GM10266 (cell line): ENCODE measurements around the gene CHCHD4.

Experiments
- DNase-seq: peaks from one replicate; pipeline ENCODE4 v3.0.0; 2012; ENCODE audit errors: extremely low spot score
- TF ChIP-seq, protein P1 (sequence below): IDR thresholded peaks from 2 replicates; pipeline ENCODE4 v1.5.1; 2012; ENCODE audit warnings: mild to moderate bottlenecking, low read depth; ENCODE audit not compliant: control insufficient read depth, insufficient read depth; ENCODE audit errors: missing control alignments

Gene CHCHD4

DNA sequence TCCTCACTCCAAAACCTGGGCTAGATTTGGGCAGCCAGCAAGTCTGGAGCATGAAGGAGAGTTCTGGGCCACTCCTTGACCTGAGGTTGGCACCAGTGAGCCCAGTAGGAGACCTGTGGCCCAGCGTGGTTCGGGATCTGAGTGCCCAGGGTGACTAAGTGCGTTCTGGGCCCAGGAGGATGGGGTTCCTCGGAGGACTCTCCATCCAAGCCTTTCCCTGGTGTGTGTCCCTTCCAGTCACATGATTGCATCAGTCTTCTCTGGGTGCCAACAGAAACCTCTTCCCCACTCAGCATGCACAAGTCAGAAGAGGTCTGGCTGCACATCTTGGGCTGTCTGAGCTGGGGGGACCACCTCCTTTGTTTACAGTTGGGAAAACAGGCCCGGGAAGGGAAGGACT, 15.1 kb upstream of the CHCHD4 start:
- TF ChIP-seq, protein P1, sequence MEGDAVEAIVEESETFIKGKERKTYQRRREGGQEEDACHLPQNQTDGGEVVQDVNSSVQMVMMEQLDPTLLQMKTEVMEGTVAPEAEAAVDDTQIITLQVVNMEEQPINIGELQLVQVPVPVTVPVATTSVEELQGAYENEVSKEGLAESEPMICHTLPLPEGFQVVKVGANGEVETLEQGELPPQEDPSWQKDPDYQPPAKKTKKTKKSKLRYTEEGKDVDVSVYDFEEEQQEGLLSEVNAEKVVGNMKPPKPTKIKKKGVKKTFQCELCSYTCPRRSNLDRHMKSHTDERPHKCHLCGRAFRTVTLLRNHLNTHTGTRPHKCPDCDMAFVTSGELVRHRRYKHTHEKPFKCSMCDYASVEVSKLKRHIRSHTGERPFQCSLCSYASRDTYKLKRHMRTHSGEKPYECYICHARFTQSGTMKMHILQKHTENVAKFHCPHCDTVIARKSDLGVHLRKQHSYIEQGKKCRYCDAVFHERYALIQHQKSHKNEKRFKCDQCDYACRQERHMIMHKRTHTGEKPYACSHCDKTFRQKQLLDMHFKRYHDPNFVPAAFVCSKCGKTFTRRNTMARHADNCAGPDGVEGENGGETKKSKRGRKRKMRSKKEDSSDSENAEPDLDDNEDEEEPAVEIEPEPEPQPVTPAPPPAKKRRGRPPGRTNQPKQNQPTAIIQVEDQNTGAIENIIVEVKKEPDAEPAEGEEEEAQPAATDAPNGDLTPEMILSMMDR = no peak
- DNase-seq = no peak

DNA sequence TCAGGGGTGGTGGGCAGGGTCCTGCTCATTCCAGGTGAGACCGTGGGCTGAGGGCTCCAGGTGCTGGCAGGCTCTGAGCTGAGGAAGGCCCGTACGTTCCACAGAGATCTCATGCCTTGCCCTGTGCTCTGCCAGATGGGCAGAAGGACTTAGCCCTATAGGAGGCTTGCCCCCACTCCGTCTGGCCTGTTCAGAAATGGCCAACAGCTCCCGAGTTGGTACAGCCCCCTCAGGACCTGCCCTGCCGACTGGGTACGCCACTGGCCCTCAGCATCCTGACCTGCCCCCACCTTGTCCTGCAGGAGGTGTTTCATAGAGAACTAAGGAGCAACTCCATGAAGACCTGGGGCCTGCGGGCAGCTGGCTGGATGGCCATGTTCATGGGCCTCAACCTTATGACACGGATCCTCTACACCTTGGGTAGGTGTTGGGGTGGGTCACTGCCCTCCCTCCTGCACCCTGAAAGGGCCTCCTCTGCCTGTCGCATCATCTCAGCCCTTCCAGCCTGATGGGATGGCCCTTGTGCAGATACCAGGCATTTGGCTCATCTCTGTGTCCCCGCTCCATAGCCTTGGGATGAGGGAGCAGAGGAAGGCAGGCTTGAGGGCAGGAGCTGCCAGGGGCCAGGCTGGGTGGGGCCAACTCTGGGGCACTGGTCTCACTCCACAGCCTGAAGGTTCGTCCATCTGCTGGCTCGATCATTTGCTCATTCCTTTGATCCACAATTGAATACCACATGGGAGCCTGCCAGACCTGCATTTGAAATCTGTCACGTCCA, 14.4 kb upstream of the CHCHD4 start:
- TF ChIP-seq, protein P1 = no peak
- DNase-seq = no peak

DNA sequence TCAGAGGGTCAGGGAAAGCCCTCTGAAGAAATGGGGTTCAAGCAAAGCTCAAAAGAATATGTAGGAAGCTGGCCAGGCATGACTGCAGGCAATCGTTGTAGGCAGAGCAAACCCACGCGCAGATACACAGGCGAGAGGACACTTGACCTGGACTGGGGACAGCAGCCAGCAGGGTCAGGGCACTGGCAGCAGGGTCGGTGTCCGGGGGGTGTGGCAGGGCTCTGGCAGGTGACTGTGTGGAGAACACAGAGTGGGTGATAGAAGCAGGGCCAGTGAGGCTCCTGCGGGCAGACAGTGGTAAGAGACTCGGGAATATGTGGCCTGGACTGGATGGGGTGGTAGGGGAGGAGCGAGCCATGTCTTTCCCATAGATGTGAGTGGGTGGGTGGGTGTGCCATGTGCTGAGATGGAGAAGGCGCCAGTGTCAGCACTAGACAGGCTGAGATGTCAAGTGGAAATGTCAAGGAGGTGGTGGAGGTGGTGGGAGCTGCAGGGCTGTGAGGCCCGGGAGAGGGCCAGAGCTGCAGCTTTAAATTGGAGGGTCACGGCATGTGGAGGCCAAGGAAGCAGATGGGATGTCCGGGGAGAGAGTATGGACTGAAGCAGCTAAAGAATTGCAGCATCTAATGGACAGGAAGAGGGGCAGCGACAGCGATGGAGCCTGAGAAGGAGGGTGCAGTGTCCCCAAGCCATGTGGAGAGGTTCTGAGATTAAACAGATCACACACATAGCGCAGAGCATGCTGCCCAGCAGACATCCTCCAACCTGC, 13.6 kb upstream of the CHCHD4 start:
- DNase-seq = no peak
- TF ChIP-seq, protein P1 = no peak

- TF ChIP-seq, protein P1 = no peak
Measured at GRCh38 chr3:14137445-14137844, 12.8 kb upstream of the CHCHD4 start.

DNA sequence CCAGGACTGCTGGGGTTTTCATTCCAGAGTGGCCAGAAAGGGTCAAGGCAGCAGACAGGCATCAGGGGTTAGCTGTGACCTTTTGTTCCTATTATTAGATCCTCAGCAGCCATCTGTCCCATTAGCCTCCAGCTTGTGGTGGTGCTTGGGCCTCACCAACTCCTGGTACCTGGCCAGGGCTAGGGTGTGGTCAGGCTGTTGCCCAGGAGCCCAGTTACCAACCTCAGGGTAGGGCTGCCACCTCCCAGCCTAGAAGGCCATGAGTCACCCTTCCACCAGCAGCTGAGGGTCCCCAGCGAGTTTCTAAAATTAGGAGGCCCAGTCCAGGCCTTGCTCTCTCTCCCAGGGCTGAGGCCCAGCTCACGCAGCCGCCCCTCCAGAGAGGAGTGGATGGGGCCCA, 12.3 kb upstream of the CHCHD4 start:
- DNase-seq = no peak
- TF ChIP-seq, protein P1 = no peak

More at GRCh38 chr3:14137445-14137844, 12.8 kb upstream of the CHCHD4 start:
- no peak for DNase-seq

- TF ChIP-seq, protein P1 = no peak
- no peak for DNase-seq
Measured at GRCh38 chr3:14135581-14135980, 10.9 kb upstream of the CHCHD4 start.

GRCh38 chr3:14134291-14134690, 9.6 kb upstream of the CHCHD4 start:
- DNase-seq = no peak
- TF ChIP-seq, protein P1 = no peak
